OCI-M2 (cell line): ENCODE results near the gene PTPRN2.

ENCODE experiments used
- DNase-seq: peaks from one replicate; lab custom pipeline; 2025; ENCODE audit not compliant: unreplicated experiment; lab: John Stamatoyannopoulos, UW

PTPRN2 gene

DNA sequence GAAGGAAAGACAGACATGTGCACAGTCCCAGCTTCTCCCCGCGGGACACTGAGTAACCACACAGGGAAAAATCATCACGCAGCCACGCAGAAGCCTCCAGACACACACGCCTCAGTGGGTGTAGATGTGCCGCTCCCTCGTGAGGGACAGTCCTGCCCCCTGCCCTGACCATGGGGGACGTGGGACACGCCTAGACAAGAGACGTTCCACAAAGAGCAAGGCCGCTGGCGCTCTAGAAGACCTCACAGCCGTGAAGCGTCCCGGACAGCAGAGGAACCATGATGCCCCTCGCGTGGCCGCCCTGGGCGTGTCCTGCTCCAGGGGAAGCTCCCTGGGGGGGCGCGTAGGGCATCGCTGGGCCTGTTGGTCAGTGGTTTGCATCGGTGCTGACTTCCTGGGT lies 1040.0 kb downstream of the PTPRN2 start:
- DNase-seq = no peak

GRCh38 chr7:157547102-157547501 lies 1040.5 kb downstream of the PTPRN2 start:
- DNase-seq = no peak

DNA sequence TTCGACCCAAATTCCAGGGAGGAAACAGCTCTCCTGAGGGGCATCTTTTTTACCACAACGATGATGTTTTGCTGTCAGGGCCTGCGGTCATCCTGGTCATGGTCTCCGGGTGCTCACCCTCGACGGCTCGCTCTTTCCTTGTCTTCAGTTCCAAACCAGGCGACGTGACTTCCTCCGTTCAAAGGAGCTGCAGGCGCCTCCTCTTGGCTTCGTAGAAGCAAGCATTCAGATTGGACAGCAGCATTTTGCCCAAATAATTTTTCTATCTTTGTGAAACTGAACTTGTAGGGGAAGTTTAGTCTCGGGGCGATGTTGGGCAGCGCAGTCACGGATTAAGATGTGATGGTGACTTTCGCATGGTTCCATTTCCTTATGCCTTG lies 1042.0 kb downstream of the PTPRN2 start:
- no peak for DNase-seq

DNA sequence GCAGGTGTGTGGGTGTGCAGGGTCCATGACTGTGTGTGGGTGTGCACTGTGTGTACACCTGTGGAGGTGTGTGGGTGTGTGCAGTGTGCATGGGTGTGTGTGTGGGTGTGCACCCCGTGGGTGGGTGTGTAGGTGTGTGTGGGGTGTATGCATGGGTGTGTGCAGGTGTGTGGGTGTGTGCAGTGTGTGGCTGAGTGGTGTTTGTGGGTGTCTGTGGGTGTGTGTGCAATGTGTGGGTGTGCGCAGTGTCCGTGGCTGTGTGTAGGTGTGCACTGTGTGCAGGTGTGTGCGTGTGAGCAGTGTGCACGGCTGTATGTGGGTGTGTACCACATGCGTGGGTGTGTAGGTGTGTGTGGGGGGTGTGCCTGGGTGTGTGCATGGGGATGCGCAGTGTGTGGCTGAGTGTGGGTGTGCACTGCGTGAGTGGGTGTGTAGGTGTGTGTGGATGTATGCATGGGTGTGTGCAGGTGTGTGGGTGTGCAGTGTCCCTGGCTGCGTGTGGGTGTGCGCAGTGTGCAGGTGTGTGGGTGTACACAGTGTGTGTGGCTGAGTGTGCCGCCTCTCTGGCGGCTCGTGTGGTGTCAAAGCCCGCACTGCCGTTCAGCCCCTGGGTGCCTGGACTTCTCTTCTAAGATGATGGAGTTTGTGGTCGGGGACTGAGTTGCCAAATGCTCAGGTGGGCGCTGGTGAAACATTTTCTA lies 1042.5 kb downstream of the PTPRN2 start:
- DNase-seq = no peak

GRCh38 chr7:157544226-157544625 lies 1043.4 kb downstream of the PTPRN2 start:
- DNase-seq = no peak

DNA sequence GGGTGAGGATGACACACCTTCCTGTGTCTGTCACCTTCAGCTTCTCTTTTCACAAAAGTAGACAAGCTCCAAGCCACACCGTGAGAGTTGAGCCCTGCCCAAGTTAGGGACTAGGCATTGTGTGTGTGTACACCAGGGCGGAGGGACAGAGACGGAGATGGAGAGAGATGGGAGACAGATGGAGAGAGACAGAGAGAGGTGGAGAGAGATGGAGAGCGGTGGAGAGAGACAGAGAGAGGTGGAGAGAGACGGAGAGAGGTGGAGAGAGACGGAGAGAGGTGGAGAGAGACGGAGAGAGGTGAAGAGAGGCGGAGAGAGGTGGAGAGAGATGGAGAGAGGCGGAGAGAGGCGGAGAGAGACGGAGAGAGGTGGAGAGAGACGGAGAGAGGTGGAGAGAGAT lies 1043.8 kb downstream of the PTPRN2 start:
- DNase-seq = no peak

- no peak for DNase-seq
Measured at GRCh38 chr7:157543276-157543675, 1044.3 kb downstream of the PTPRN2 start.

GRCh38 chr7:157542068-157543021 lies 1045.3 kb downstream of the PTPRN2 start:
- no peak for DNase-seq

DNA sequence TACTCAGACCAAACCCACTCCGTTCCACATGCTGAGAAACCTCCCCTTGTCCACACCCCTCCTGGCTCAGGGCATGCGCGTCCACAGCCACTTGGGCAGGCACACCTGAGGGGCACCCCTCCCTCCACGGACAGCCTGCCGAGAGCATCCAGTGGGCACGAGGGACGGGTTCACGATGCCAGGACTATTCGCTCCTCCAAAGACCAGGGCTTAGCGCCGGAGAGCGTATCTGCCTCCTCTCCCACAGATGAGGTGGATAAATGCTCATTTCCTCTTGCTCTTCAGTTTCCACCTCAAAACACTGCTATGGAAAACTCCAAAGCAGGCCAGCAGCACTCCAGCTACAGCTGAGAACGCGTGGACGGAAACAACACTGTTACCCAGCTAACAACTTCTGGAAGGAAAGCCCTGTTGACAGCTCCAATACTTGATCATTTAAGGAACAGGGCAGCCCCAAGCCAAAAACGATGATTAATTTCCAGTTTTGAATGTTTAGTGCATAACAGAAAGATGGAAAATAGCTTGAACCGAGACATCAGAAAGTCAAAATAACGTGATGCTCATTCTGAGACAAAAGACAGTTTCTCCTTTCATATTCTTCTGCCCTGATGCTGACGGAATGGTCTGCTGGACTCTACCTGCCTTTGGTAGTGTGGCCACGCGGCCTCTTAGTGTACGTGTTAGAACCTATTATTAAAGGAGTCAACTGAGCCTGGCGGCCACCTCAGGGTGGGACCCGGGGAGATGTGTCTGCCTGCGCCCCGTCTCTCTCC lies 1046.1 kb downstream of the PTPRN2 start:
- no peak for DNase-seq

DNA sequence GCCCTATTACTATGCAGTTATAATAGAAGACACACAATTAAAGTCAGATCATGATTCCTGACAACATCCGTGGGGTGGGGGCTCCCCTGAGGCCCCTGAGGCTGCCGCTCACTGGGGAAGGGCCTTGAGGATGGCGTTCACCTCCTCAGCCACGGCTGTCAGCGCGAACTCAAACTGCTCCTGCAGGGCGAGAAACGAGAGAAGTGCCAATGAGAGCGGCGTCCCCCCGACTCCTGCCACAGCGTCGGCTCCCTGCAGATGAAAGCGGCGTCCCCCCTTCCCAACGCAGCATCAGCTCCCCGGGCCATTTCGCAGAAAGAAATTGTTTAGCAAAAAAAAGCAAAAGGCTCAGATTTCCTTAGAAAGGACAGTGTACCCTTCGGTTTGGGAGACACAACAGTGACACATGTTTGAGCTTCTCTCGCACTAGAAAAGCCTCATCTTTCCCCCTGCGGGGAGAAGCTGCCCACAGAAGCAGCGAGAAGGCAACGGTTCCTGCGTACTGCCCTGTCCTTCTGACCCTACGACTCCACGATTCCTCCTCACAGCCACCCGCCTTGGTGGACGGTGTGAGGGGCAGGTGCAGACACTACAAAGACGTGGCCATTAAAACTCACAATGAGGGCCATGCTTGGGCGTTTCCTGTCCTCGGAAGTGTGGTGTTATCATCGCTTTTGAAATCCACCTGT lies 1046.9 kb downstream of the PTPRN2 start:
- DNase-seq = no peak

GRCh38 chr7:157540020-157540419 lies 1047.6 kb downstream of the PTPRN2 start:
- DNase-seq = no peak

DNA sequence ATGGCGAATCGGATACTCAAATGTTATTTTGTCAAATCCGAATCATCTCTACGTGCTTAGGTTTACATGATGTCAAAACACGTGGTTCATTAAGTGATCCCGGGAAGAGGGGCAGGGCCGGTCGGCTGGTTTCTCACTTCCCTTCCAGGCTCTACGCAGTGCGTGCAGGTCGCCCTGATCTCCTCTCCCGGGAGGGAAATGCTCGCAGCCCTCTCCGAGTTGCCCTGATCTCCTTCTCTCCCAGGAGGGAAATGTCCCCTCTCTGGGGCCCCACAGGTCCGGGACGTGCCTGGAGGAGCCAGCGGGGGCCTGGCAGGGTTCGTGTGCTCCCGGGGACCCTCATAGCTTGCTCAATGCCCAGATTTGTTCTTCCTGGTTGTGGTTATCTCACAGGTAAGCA lies 1048.1 kb downstream of the PTPRN2 start:
- no peak for DNase-seq

GRCh38 chr7:157538735-157539134 lies 1048.9 kb downstream of the PTPRN2 start:
- no peak for DNase-seq

DNA sequence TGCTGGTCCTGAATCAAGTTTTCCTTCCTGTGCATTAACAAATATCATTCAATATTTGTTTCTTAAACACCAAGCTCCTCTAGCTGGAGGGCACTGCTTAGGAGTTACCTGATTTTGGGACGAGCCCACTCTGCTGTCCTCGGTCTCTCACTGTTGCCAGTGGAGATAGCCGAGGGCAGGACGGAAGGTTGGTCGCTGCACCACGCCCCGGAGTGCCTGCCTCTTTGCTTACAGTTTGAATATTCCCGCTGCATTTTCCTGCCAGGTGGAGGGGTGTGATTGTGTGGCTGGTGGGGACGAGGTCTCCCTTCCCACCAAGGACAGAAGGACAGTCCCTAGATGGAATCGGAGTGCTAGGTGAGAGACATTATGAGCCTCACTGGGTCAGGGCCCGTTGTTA lies 1049.3 kb downstream of the PTPRN2 start:
- no peak for DNase-seq

DNA sequence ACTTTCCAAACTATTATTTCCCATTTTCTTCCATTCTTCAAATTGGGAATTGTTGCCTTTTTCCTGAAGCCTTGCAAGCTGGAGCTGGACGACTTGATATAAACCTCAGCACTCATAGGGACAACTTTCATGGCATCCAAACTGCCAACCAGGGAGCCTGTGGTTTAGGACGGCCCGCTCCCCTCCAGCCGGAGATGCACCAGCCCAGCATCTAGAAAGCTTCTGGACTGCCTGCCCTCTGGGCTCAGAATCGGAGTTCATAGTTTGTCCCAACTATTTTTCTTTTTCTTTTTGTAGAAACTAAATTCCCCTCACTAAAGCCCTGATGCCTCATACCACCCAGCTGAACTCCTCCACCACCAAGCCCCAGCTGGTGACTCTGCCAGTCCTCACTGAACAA lies 1050.6 kb downstream of the PTPRN2 start:
- DNase-seq = no peak

- DNase-seq = no peak
Measured at GRCh38 chr7:157532068-157532467, 1055.6 kb downstream of the PTPRN2 start.

DNA sequence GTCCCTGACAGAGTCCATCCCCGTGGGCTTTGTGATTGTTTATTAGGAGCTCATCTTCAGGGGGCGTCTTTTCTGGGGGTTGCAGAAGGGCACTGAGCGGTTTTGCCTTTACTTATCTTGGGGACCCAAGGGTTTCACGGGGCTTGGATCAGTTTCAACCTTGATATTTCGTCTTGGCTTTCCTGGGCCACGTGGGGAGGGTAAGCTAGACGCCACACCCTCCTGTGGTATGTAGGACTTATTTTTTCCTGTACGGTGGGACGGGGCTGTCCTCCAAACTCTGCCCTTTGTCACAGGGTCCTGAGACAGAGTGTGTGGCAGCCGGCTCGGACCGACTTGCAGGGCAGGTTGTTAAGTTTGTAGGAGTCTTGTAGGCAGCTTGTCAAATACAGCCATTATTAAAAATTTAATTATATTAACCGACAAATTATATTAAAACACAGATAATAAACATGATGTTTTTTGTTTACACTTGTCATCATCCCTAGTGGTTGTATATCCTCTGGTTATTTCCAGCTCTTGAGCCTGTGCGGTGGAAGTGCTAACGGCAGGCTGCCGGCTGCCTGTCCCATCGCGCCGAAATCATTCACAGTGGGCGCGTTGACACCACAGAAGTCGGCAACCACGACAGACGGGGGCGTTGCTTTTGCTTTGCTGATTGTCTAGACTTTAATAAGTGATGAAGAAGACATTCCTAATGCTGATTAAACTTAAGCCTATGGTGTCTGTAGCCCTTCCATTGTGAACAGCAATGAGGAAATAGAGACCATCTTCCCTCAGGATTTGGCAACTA lies 1057.7 kb downstream of the PTPRN2 start:
- no peak for DNase-seq

GRCh38 chr7:157528785-157529341 lies 1058.8 kb downstream of the PTPRN2 start:
- DNase-seq = no peak

GRCh38 chr7:157527686-157528085 lies 1059.9 kb downstream of the PTPRN2 start:
- no peak for DNase-seq
